ENCODE measurements around the gene POGZ.
"Not testable (repeated sequence)": the region's sequence is repeated elsewhere in the genome, so short reads cannot be mapped to it uniquely, and the experiment has no call there.

POGZ gene

DNA sequence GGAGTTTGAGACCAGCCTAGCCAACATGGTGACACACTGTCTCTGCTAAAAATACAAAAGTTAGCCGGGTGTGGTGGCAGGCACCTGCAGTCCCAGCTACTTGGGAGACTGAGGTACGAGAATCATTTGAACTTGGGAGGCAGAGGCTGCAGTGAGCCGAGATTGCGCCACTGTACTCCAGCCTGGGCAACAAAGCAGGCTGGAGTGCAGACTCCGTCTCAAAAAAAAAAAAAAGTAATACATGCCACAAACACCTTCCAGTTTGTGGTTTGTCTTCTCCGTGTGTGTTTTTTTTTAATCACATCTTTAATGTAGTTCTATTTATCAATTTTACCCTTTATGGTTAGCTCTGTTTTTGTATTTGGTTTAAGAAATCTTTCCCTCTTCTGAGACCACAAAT, 22.3 kb downstream of the POGZ start:
- H3K79me2 ChIP-seq (ENCODE audit: low read length), result peaks cover 95% of the 10 kb centered on the region

DNA sequence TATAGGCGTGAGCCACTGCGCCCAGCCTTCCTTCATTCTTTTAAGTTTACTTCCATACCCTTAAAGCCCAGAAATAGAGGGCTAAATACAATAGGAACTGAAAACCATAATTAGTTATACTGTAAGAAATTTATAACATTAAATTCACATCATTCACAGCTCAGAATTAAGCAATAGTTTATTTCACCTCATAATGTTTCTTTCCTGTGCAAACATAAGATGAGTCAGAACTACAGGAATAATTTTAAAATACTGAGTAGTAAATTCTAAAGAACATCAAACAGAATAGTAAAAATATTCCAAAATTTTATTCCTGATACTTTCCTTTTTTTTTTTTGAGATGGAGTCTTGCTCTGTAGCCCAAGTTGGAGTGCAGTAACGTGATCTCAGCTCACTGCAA, 24.1 kb downstream of the POGZ start:
- no peak for DNase-seq
- H3K4me2 ChIP-seq (ENCODE audit: low read depth, low read length), result no peak overlapping the region
- H3K79me2 ChIP-seq (ENCODE audit: low read length), result peaks cover 90% of the 10 kb centered on the region
- H3K4me3 ChIP-seq (ENCODE audit: low read length), result no peak overlapping the region
- H3K27me3 ChIP-seq (replicated peaks; ENCODE audit: insufficient read depth, low read length), result no peaks in the 10 kb centered on the region
- H3K36me3 ChIP-seq (replicated peaks; ENCODE audit: insufficient read depth, low read length), result no peaks in the 10 kb centered on the region; the same call in 1 of the 2 replicates
- no peaks in the 10 kb centered on the region for H3K4me1 ChIP-seq (ENCODE audit: low read length)
- H3K27ac ChIP-seq (ENCODE audit: low read length), result no peak overlapping the region
- H3K9me2 ChIP-seq (replicated peaks; ENCODE audit: insufficient read depth, low read length), result no peaks in the 10 kb centered on the region
- H4K20me1 ChIP-seq (ENCODE audit: insufficient read depth, low read length), result peaks cover 7% of the 10 kb centered on the region; the same call in 1 of the 2 replicates
- no peaks in the 10 kb centered on the region for H3K9me3 ChIP-seq (replicated peaks; ENCODE audit: insufficient read depth, low read length)
- no peak overlapping the region for H3K9ac ChIP-seq (ENCODE audit: low read length)
- no peak overlapping the region for H2AFZ ChIP-seq (ENCODE audit: low read length)
- TF ChIP-seq, protein P1, sequence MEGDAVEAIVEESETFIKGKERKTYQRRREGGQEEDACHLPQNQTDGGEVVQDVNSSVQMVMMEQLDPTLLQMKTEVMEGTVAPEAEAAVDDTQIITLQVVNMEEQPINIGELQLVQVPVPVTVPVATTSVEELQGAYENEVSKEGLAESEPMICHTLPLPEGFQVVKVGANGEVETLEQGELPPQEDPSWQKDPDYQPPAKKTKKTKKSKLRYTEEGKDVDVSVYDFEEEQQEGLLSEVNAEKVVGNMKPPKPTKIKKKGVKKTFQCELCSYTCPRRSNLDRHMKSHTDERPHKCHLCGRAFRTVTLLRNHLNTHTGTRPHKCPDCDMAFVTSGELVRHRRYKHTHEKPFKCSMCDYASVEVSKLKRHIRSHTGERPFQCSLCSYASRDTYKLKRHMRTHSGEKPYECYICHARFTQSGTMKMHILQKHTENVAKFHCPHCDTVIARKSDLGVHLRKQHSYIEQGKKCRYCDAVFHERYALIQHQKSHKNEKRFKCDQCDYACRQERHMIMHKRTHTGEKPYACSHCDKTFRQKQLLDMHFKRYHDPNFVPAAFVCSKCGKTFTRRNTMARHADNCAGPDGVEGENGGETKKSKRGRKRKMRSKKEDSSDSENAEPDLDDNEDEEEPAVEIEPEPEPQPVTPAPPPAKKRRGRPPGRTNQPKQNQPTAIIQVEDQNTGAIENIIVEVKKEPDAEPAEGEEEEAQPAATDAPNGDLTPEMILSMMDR (IDR thresholded peaks at IDR 0.05; ENCODE audit: low read length), result no peak
- no peak for TF ChIP-seq EZH2 (optimal IDR thresholded peaks at IDR 0.05; ENCODE audit: low read depth, low read length)
- no peak for TF ChIP-seq EZH2phosphoT487 (IDR thresholded peaks at IDR 0.05; ENCODE audit: low read length)
- H3F3A ChIP-seq (ENCODE audit: insufficient read depth, low read length), result no peaks in the 10 kb centered on the region; the same call in 1 of the 2 replicates

More for the DNA sequence above, 22.3 kb downstream of the POGZ start:
- H3K4me1 ChIP-seq (ENCODE audit: low read length), result no peaks in the 10 kb centered on the region
- TF ChIP-seq EZH2phosphoT487 (IDR thresholded peaks at IDR 0.05; ENCODE audit: low read length) (no peak), EZH2 (optimal IDR thresholded peaks at IDR 0.05; ENCODE audit: low read depth, low read length) (no peak)
- TF ChIP-seq, protein P1 (IDR thresholded peaks at IDR 0.05; ENCODE audit: low read length), result no peak
- no peak overlapping the region for H3K9ac ChIP-seq (ENCODE audit: low read length)
- H2AFZ ChIP-seq (ENCODE audit: low read length), result no peak overlapping the region
- no peaks in the 10 kb centered on the region for H3K9me2 ChIP-seq (replicated peaks; ENCODE audit: insufficient read depth, low read length)
- no peaks in the 10 kb centered on the region; the same call in 1 of the 2 replicates for H3F3A ChIP-seq (ENCODE audit: insufficient read depth, low read length)
- H3K36me3 ChIP-seq (replicated peaks; ENCODE audit: insufficient read depth, low read length), result peaks cover 7% of the 10 kb centered on the region; the same call in 1 of the 2 replicates
- no peak overlapping the region for H3K27ac ChIP-seq (ENCODE audit: low read length)
- no peak overlapping the region for H3K4me3 ChIP-seq (ENCODE audit: low read length)
- no peaks in the 10 kb centered on the region for H3K27me3 ChIP-seq (replicated peaks; ENCODE audit: insufficient read depth, low read length)
- no peaks in the 10 kb centered on the region for H3K9me3 ChIP-seq (replicated peaks; ENCODE audit: insufficient read depth, low read length)
- no peak for DNase-seq
- H3K4me2 ChIP-seq (ENCODE audit: low read depth, low read length), result no peak overlapping the region
- peaks cover 12% of the 10 kb centered on the region; the same call in 1 of the 2 replicates for H4K20me1 ChIP-seq (ENCODE audit: insufficient read depth, low read length)

DNA sequence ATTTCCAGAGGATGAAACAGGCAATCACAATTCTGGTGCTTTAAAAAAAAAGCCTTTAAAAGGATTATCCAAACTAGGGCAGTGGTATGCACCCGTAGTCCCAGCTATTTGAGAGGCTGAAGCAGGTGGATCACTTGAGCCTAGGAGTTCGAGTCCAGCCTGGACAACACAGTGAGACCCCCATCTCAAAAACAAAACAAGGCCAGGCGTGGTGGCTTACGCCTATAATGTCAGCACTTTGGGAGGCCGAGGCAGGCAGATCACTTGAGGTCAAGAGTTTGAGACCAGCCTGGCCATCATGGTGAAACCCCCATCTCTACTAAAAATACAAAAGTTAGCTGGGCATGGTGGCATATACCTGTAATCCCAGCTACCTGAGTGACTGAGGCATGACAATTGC, 25.5 kb downstream of the POGZ start:
- H3K27me3 ChIP-seq (replicated peaks; ENCODE audit: insufficient read depth, low read length); H3K36me3 ChIP-seq (replicated peaks; ENCODE audit: insufficient read depth, low read length); H3K27ac ChIP-seq (ENCODE audit: low read length); H3K9me2 ChIP-seq (replicated peaks; ENCODE audit: insufficient read depth, low read length); H3K4me2 ChIP-seq (ENCODE audit: low read depth, low read length); H4K20me1 ChIP-seq (ENCODE audit: insufficient read depth, low read length); H3F3A ChIP-seq (ENCODE audit: insufficient read depth, low read length); H3K4me1 ChIP-seq (ENCODE audit: low read length); H3K9ac ChIP-seq (ENCODE audit: low read length); DNase-seq; H3K4me3 ChIP-seq (ENCODE audit: low read length); H2AFZ ChIP-seq (ENCODE audit: low read length); H3K9me3 ChIP-seq (replicated peaks; ENCODE audit: insufficient read depth, low read length): not testable (repeated sequence)
- peaks cover 86% of the 10 kb centered on the region for H3K79me2 ChIP-seq (ENCODE audit: low read length)

DNA sequence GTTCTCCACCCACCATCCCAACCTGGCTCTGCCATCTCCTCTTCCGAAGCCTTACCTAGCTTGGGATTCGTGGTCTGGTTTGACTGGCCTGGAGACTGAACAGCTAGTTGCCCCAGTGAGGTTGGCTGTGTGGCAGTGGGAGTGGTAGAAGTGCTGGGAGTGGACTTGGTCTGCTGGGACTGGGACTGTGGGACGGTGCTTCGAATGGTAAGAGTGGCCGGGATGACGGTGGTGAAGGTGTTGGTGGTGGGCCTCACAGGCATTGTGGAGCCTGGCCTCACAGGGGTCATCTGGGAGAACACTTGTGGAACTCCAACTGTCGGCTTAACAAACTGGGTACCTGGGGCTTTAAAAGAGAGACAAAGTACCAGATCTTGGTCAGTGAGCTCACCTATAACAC, 31.2 kb downstream of the POGZ start:
- Histone ChIP-seq H3K9ac (ENCODE audit: low read length) (no peak overlapping the region), H3K9me2 (replicated peaks; ENCODE audit: insufficient read depth, low read length) (no peaks in the 10 kb centered on the region), H3K36me3 (replicated peaks; ENCODE audit: insufficient read depth, low read length) (peaks cover 7% of the 10 kb centered on the region; the same call in 1 of the 2 replicates), H4K20me1 (ENCODE audit: insufficient read depth, low read length) (no peaks in the 10 kb centered on the region), H3K27ac (ENCODE audit: low read length) (no peak overlapping the region), H3K4me3 (ENCODE audit: low read length) (no peak overlapping the region), H3K79me2 (ENCODE audit: low read length) (peaks cover 31% of the 10 kb centered on the region), H3K9me3 (replicated peaks; ENCODE audit: insufficient read depth, low read length) (no peaks in the 10 kb centered on the region), H3K4me2 (ENCODE audit: low read depth, low read length) (no peak overlapping the region), H3K4me1 (ENCODE audit: low read length) (no peaks in the 10 kb centered on the region), H2AFZ (ENCODE audit: low read length) (no peak overlapping the region), H3K27me3 (replicated peaks; ENCODE audit: insufficient read depth, low read length) (no peaks in the 10 kb centered on the region), H3F3A (ENCODE audit: insufficient read depth, low read length) (no peaks in the 10 kb centered on the region)
- TF ChIP-seq, protein P1 (IDR thresholded peaks at IDR 0.05; ENCODE audit: low read length), result no peak
- TF ChIP-seq EZH2phosphoT487 (IDR thresholded peaks at IDR 0.05; ENCODE audit: low read length), result no peak
- no peak for TF ChIP-seq EZH2 (optimal IDR thresholded peaks at IDR 0.05; ENCODE audit: low read depth, low read length)
- DNase-seq, result no peak
